PC-3 (cell line): ENCODE results near the gene ARL8A.

Experiments
- EZH2 ChIP-seq: fragments of 300-600 bp; sonication (generic); IDR thresholded peaks from one replicate; pipeline ENCODE4 v1.6.1; 2017; ENCODE audit warnings: antibody characterized with exemption, mild to moderate bottlenecking, low read length; ENCODE audit not compliant: unreplicated experiment
- EZH2phosphoT487 ChIP-seq: fragments of 300-600 bp; sonication (generic); IDR thresholded peaks from 2 replicates; pipeline ENCODE4 v1.6.1; 2018; ENCODE audit warnings: mild to moderate bottlenecking, antibody characterized with exemption, low read length, borderline replicate concordance
- TF ChIP-seq, protein P1 (sequence below): fragments of 300-600 bp; sonication (generic); conservative IDR thresholded peaks from 2 replicates; pipeline ENCODE4 v1.5.1; 2017; ENCODE audit warnings: antibody characterized with exemption, low read depth, mild to moderate bottlenecking, low read length

DNA sequence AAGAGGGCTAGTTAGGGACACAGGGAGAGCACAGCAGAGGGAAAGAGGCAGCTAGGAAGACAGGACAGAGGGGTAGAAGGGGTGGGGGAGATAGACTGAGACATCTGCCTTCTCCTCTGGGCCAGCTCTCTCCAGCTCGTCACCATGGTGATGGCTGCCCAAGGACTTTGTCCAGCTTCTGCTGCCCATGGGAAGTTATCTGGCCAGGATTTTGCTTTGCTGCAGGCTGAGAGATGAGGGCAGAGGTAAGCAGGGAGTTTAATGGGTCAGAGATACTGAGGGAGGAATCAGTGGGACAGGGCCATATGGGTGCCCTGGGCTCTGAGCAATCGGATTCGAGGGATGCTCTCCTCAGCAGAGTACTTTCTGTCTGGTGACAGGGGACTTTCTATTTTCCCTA lies 56.3 kb downstream of the ARL8A start:
- TF ChIP-seq, protein P1, sequence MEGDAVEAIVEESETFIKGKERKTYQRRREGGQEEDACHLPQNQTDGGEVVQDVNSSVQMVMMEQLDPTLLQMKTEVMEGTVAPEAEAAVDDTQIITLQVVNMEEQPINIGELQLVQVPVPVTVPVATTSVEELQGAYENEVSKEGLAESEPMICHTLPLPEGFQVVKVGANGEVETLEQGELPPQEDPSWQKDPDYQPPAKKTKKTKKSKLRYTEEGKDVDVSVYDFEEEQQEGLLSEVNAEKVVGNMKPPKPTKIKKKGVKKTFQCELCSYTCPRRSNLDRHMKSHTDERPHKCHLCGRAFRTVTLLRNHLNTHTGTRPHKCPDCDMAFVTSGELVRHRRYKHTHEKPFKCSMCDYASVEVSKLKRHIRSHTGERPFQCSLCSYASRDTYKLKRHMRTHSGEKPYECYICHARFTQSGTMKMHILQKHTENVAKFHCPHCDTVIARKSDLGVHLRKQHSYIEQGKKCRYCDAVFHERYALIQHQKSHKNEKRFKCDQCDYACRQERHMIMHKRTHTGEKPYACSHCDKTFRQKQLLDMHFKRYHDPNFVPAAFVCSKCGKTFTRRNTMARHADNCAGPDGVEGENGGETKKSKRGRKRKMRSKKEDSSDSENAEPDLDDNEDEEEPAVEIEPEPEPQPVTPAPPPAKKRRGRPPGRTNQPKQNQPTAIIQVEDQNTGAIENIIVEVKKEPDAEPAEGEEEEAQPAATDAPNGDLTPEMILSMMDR: no peak
- TF ChIP-seq EZH2: no peak
- TF ChIP-seq EZH2phosphoT487: no peak
